Fibroblast of lung (primary cell): ENCODE results near the gene RPL4.

Experiments
- EZH2 ChIP-seq: IDR thresholded peaks from 2 replicates; pipeline ENCODE4 v1.5.1; 2012; ENCODE audit warnings: low read length, control low read depth, mild to moderate bottlenecking; ENCODE audit errors: missing control alignments
- TF ChIP-seq, protein P1 (sequence below), 2 donors: IDR thresholded peaks in 1 of 2; conservative IDR thresholded peaks in 1 of 2; 1 replicate in 1 of 2; 2 replicates in 1 of 2; pipeline ENCODE4 v1.5.1; 2011 to 2012; ENCODE audit warnings: low read length in 2 of 2, control low read depth in 1 of 2, inconsistent platforms in 1 of 2, low read depth in 1 of 2, mild to moderate bottlenecking in 1 of 2

DNA sequence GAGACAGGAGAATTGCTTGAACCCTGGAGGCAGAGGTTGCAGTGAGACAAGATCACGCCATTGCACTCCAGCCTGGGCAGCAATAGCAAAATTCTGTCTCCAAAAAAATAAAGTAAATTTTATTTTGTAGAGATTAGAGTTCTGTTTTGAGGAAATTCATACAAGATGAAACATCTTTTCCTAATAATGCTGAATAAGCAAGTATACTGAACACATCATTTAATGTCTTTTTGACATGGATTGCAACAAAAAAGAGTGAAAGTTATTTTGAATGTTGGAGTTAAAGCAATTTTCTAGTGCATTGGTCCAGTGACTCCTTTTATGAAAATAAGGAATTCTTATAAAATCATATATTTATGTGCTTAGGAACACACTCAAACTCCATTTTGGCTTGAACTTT, 40.6 kb upstream of the RPL4 start:
- TF ChIP-seq, protein P1, sequence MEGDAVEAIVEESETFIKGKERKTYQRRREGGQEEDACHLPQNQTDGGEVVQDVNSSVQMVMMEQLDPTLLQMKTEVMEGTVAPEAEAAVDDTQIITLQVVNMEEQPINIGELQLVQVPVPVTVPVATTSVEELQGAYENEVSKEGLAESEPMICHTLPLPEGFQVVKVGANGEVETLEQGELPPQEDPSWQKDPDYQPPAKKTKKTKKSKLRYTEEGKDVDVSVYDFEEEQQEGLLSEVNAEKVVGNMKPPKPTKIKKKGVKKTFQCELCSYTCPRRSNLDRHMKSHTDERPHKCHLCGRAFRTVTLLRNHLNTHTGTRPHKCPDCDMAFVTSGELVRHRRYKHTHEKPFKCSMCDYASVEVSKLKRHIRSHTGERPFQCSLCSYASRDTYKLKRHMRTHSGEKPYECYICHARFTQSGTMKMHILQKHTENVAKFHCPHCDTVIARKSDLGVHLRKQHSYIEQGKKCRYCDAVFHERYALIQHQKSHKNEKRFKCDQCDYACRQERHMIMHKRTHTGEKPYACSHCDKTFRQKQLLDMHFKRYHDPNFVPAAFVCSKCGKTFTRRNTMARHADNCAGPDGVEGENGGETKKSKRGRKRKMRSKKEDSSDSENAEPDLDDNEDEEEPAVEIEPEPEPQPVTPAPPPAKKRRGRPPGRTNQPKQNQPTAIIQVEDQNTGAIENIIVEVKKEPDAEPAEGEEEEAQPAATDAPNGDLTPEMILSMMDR (conservative IDR thresholded peaks at IDR 0.05 in 1 of 2, IDR thresholded peaks at IDR 0.05 in 1 of 2; ENCODE audit: low read depth in 1 of 2, low read length in 2 of 2), result no peak
- no peak for TF ChIP-seq EZH2
